ENCODE results near the gene THBS4.

GRCh38 chr5:80116000-80116399 is 80.9 kb downstream of the THBS4 start:
- TF ChIP-seq, protein P1, sequence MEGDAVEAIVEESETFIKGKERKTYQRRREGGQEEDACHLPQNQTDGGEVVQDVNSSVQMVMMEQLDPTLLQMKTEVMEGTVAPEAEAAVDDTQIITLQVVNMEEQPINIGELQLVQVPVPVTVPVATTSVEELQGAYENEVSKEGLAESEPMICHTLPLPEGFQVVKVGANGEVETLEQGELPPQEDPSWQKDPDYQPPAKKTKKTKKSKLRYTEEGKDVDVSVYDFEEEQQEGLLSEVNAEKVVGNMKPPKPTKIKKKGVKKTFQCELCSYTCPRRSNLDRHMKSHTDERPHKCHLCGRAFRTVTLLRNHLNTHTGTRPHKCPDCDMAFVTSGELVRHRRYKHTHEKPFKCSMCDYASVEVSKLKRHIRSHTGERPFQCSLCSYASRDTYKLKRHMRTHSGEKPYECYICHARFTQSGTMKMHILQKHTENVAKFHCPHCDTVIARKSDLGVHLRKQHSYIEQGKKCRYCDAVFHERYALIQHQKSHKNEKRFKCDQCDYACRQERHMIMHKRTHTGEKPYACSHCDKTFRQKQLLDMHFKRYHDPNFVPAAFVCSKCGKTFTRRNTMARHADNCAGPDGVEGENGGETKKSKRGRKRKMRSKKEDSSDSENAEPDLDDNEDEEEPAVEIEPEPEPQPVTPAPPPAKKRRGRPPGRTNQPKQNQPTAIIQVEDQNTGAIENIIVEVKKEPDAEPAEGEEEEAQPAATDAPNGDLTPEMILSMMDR (IDR thresholded peaks at IDR 0.05; ENCODE audit: low read depth, low read length): no peak
- TF ChIP-seq EZH2phosphoT487 (IDR thresholded peaks at IDR 0.05; ENCODE audit: low read depth): no peak

Measured in OCI-LY3 (cell line).